ENCODE data around the gene PRSS56.
A peak's percentile ranks its signal among the peaks of the same experiment; 100 is the strongest.

Gene PRSS56

GRCh38 chr2:232486558-232487384 lies 33.4 kb upstream of the PRSS56 start:
- no peak for DNase-seq

DNA sequence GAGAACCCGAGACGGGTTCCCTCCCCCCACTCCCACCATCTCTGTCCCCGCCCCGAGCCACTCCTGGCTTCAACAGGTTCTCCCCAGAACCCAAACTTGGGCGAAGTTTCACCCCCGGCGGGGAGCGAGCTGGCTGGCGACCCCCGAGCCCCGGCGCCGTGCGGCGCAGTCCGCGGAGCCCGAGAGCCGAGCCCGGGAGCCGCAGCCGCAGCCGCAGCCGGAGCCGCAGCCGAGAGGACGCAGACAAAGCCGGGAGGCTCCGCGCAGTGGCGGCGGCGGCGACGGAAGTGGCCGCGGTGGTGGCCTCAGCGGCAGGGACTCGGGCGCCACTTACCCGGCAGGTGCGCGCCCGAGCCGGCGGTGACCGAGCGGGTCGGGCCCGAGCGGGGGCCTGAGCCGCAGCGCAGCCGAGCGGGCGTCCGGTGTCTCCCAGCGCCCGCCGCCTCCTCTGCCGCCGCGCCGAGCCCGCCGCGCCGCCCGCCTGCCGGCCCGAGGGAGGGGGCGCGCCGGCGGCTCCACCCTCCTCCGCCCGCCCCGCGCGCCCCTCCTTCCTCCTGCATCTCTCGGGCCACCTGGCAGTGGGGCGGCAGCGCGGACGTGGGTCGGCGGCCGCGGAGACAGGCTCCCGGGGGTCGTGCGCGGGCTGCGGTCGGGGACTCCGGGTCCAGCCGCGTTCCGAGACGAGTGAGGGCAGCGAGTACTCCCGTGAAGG lies 32.6 kb upstream of the PRSS56 start, which contains the start of gene ECEL1:
Gene ECEL1, minus strand, starts transcription at position 450 of the 712 bp plus-strand sequence. CDS start 1,181 bp downstream, outside the sequence.
- peak in 1 of 2 experiments; percentile 17 for DNase-seq

- no peak for DNase-seq
Observed at GRCh38 chr2:232488097-232488711, 32.0 kb upstream of the PRSS56 start.

- DNase-seq: no peak
Observed at GRCh38 chr2:232488721-232489300, 31.4 kb upstream of the PRSS56 start.

DNA sequence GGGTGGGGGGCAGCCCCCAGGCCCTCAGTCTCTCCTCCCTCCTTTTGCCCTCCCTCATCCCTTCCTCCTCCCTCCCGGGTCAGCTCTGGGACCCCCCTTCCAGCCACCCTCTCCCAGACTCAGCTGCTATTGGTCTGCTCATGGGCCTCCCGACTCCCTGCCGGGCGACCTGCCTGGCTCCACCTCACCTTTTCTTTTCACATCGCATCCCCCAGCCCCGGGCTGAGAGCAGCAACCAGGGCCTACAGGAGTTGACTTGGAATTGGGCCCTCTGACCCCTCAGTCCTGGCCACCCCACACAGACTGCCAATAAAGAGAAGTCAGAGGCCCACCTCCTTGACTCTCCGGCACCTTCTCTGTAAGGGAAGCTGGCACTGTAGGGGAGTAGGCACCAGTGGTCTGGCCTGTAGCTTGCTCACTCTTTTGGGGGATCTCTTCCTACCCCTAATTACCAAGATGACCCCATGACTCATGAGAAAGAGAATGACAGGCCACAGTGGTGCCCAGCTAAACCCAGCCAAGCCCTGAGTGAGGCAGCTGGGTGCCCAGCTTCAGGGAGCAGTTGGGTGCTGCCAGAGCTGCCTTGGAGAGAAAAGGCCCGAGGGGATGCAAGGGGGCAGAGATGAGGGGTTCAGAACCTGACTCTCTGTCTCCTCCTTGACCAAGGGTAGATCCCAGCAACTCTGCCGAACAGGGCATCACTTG lies 30.5 kb upstream of the PRSS56 start:
- no peak for DNase-seq

GRCh38 chr2:232490221-232491138 lies 29.7 kb upstream of the PRSS56 start:
- DNase-seq: no peak

DNA sequence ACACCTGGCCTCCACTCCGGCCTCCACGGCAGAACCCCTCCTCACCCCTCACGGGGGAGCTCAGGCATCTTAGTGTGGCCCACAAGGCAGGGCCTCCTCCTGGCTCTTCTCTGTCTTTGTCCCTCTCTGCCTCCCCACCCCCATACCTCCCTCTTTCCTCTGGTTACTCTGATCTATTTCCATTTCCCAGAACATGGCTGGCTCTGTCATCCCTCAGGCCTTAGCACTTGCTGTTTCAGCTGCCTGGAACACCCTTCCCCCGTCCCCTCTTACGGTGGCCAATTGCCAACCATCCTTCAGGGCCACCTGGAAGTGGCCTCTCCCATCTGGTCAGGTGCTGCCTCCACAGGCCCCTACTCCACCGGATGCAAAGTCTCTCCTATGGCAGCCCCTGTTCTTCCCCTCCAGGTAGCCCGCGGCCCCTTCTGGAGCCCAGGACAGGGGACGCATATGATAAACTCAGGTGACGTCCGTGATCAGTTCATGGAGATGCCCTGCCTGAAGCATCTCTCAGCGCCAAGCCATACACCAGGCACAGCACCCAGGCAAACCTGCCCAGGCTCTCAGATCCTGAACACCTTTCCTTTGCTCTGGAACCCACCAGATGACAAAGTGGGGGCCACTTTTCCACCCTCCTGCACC lies 28.9 kb upstream of the PRSS56 start:
- DNase-seq: no peak

GRCh38 chr2:232492236-232492848 lies 27.8 kb upstream of the PRSS56 start:
- no peak for DNase-seq

DNA sequence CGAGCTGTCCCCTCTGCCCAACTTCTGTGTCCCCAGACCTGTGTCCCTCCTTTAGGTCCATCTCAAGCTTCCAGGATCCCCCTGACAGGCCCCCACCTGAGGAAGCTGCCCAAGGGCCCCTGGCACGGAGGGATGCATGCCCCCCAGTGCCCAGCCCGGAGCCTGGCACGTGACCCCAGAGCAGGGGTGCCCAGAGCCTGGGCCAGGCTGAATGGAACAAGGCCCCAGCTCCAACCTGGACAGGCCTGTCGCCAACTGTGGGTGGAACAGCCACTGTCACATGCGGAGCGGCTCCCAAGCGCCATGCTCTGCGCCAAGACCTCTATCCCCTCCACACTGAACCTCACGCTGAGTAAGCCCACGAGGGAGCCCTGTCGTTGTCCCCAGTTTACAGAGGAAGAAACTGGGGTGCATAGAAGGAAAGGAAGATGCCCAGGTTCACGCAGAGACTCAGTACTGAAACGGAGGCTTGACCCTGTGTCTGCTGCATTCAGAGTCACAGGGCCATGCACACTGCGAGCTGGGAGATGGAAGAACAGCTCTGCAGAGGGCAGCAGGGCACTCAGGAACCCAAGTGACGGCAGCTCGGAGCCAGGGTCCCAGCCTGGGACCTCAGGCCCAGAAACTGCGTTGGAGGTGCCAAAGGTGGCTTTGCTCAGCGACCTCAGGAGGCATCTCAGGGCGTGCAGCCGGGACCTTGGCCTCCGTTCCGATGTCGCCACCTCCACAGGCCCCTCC lies 27.1 kb upstream of the PRSS56 start:
- DNase-seq: no peak

DNA sequence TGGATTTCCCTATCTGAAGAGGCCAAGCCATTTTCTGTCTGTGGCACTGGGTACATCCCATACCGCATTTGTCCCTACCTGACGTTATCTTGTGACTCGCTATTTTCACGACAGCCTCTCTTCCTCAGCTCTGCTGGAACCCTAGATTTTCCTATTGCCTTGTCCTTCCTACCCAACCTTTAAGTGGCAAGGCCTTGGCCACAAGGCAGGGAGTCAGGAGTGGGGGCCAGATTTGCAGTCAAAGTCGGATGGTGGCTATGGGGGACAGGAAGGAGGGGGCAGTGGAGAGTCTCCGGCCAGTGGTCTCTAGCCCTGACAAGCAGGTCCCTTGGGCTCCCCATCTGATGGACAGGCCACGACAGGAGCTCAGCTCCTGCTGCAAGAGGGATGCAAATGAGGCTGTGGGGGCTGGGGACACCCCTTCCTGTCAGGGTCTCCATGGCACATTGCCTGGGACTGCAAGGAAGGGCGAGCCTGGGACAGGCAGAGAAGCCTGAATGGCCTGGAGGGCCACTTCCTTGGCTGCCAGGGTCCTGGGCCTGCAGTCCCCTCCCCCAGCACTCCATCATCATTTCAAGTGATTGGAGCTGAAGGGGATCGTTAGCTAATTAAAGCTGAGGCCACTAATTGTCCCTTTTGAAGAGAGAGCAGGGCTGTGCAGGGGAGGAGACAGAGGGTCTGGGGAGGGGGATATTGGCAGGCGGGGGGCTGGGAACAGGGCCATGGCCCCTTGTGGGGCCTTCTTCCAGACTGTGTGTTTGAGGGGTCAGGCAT lies 26.3 kb upstream of the PRSS56 start:
- no peak for DNase-seq

DNA sequence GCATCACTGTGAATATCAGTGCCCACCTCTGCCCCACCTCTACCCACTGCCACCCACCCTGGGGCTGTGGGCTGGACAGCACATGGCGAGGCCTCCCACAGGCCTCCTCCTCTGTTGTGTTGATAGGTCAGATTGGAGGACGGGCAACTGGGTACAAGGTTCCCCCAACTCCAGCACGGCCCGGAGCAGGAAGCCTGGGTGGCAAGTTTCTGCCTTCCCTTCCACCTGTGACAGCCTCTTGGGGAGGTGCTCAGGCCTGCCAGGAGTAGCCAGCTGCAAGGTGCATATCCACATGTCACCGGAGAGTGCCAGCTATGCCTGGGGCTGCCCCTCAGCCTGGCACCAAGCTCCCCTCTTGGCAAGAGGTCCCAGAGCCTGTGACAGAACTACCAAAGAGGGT lies 25.6 kb upstream of the PRSS56 start:
- no peak for DNase-seq

GRCh38 chr2:232495292-232495691 lies 24.9 kb upstream of the PRSS56 start:
- no peak for DNase-seq

DNA sequence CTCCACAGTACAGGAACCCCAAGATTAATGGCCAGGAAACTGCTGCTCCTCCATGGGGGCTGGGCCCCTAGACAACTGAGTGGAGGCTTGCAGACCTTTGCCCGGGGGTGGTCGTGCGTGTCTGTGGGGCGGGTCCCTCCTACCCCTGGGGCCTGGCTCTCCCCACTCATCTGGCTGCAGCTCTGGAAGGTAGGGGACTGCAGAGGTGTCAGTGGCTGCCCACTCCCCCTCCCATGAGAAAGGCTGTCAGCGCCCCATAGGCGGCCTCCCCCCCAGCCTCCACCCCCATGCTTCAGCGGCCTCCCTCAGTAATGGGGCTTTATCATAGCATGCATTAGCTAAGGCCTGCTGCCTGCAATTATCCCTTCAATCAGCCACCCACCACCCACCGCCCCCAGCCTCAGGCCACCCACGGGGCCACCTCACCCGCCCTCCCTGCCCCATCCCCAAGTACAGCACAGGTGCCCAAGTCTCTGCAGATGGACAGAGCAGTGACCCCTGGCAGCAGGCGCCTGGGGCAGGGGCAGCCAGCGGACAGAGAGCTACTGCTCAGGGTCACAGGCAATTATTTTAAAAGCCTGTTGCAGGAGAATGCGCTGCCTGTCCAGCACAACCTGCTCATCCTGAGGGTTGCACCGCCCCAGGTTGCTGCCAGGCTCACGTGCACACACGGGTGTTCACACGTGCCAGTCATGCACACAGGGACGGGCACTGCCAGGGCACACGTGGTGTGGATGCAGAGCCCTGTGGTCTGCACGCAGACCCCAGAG lies 23.5 kb upstream of the PRSS56 start:
- DNase-seq: no peak

GRCh38 chr2:232497348-232497747 lies 22.8 kb upstream of the PRSS56 start:
- no peak for DNase-seq

GRCh38 chr2:232498452-232498851 lies 21.7 kb upstream of the PRSS56 start:
- DNase-seq: no peak

DNA sequence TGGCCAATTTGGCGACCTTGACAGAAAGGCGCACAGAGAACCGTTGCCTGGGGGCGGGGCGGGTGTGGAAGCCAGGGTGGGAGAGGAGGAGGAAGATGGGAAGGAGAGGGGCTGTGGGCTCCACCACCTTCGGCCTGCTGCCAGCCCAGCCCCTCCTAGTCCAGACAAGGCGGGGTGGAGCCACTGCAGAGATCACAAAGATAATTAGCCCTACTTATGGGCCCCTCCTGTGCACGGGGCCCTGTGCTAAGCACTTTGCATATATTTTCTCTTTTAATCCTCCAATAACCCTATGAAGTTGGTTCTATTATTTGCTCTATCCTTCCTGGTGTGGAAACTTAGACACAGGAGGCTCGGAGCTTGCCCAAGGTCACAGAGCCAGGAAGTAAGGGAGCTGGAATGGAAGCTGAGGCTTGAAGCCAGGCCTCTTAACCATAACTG lies 18.8 kb upstream of the PRSS56 start:
- no peak for DNase-seq

- no peak for DNase-seq
Observed at GRCh38 chr2:232501794-232502390, 18.3 kb upstream of the PRSS56 start.

GRCh38 chr2:232502511-232502910 lies 17.7 kb upstream of the PRSS56 start:
- DNase-seq: peak in 1 of 2 experiments; percentile 10

All from activated CD4-positive, alpha-beta T cell treated with anti-CD3 and anti-CD28 coated beads, Interleukin-2, amount 50 U/mL, for 48 hours (primary cell).